ENCODE data around the gene NOTCH1.

The NOTCH1 gene

DNA sequence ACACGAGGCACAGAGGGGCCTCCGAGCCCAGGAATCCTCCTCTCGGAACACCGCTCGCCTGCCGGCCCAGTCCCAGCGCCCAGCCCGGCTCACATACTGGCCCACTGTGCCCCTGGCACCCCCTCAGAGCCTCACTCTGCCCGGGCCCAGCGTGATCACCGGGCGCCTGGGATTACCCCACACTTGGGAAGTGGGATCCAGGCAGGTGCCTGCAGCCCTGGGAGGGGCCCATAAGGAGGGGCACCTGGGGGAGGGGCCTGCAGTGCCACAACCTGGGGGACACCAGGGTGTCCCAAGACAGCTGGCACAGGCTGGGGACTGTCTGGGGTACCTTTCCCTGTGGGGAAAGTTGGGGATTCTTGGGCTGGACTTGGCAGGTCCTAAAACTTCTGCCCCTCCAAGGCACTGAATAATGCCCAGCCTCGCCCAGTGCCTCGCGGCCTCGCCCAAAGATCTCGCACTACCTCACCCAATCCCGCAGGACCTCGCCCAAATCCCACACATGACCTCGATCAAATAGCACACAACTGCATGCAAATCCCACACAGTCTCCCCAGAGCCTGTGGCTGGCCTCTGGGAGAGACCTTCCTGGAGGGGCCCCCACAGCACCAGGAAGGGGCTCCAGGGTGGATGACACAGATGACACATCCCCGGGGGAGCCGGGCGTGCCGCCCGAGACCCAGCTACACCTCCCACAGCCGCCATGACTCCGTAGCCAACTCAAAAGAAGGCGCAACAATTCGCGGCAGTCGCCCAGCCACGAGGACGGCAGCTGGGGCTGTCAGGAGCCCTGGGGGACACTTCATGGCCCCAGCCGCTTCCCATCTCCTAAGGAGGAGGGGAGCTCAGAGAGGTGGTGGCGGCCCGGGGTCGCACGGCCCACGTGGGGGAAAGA is 13.7 kb downstream of the NOTCH1 start:
- no peaks in the 10 kb centered on the region for H4K20me1 ChIP-seq (ENCODE audit: low read depth, low read length)
- H3K9ac ChIP-seq (ENCODE audit: low read length) = no peak overlapping the region
- no peak overlapping the region for H3K27ac ChIP-seq (ENCODE audit: low read depth, low read length)
- no peaks in the 10 kb centered on the region for H3K9me2 ChIP-seq (replicated peaks; ENCODE audit: insufficient read depth, low read length)
- H3K27me3 ChIP-seq (ENCODE audit: low read length) = no peaks in the 10 kb centered on the region
- no peaks in the 10 kb centered on the region for H3F3A ChIP-seq (ENCODE audit: insufficient read depth)
- H2AFZ ChIP-seq (ENCODE audit: low read depth, low read length, severe bottlenecking) = no peak overlapping the region
- no peaks in the 10 kb centered on the region for H3K79me2 ChIP-seq (ENCODE audit: insufficient read depth, low read length)
- H3K4me2 ChIP-seq (ENCODE audit: low read depth, low read length, poor library complexity, severe bottlenecking) = no peak overlapping the region
- H3K36me3 ChIP-seq (ENCODE audit: low read length) = no peaks in the 10 kb centered on the region
- no peaks in the 10 kb centered on the region for H3K9me3 ChIP-seq (ENCODE audit: insufficient read depth, low read length)
- TF ChIP-seq, protein P1, sequence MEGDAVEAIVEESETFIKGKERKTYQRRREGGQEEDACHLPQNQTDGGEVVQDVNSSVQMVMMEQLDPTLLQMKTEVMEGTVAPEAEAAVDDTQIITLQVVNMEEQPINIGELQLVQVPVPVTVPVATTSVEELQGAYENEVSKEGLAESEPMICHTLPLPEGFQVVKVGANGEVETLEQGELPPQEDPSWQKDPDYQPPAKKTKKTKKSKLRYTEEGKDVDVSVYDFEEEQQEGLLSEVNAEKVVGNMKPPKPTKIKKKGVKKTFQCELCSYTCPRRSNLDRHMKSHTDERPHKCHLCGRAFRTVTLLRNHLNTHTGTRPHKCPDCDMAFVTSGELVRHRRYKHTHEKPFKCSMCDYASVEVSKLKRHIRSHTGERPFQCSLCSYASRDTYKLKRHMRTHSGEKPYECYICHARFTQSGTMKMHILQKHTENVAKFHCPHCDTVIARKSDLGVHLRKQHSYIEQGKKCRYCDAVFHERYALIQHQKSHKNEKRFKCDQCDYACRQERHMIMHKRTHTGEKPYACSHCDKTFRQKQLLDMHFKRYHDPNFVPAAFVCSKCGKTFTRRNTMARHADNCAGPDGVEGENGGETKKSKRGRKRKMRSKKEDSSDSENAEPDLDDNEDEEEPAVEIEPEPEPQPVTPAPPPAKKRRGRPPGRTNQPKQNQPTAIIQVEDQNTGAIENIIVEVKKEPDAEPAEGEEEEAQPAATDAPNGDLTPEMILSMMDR (IDR thresholded peaks at IDR 0.05; ENCODE audit: insufficient read depth, low read length, poor library complexity, severe bottlenecking) = no peak
- TF ChIP-seq EZH2phosphoT487 (conservative IDR thresholded peaks at IDR 0.05; ENCODE audit: low read length) = no peak
- no peak overlapping the region for H3K4me3 ChIP-seq (ENCODE audit: insufficient read depth, low read length, poor library complexity, severe bottlenecking)

- Histone ChIP-seq H4K20me1 (ENCODE audit: low read depth, low read length) (no peaks in the 10 kb centered on the region), H3K27me3 (ENCODE audit: low read length) (no peaks in the 10 kb centered on the region), H3K9me2 (replicated peaks; ENCODE audit: insufficient read depth, low read length) (no peaks in the 10 kb centered on the region), H3K27ac (ENCODE audit: low read depth, low read length) (no peak overlapping the region), H3K9ac (ENCODE audit: low read length) (no peak overlapping the region), H3K79me2 (ENCODE audit: insufficient read depth, low read length) (no peaks in the 10 kb centered on the region), H3K4me2 (ENCODE audit: low read depth, low read length, poor library complexity, severe bottlenecking) (no peak overlapping the region), H3K4me3 (ENCODE audit: insufficient read depth, low read length, poor library complexity, severe bottlenecking) (no peak overlapping the region), H3F3A (ENCODE audit: insufficient read depth) (no peaks in the 10 kb centered on the region), H3K36me3 (ENCODE audit: low read length) (no peaks in the 10 kb centered on the region), H2AFZ (ENCODE audit: low read depth, low read length, severe bottlenecking) (no peak overlapping the region), H3K9me3 (ENCODE audit: insufficient read depth, low read length) (no peaks in the 10 kb centered on the region)
- TF ChIP-seq, protein P1 (IDR thresholded peaks at IDR 0.05; ENCODE audit: insufficient read depth, low read length, poor library complexity, severe bottlenecking) = no peak
- no peak for TF ChIP-seq EZH2phosphoT487 (conservative IDR thresholded peaks at IDR 0.05; ENCODE audit: low read length)
Observed at GRCh38 chr9:136531186-136531903, 14.5 kb downstream of the NOTCH1 start.

- Histone ChIP-seq H3K36me3 (ENCODE audit: low read length) (no peaks in the 10 kb centered on the region), H3K9me2 (replicated peaks; ENCODE audit: insufficient read depth, low read length) (no peaks in the 10 kb centered on the region), H3K4me3 (ENCODE audit: insufficient read depth, low read length, poor library complexity, severe bottlenecking) (no peak overlapping the region), H3K79me2 (ENCODE audit: insufficient read depth, low read length) (no peaks in the 10 kb centered on the region), H3K4me2 (ENCODE audit: low read depth, low read length, poor library complexity, severe bottlenecking) (no peak overlapping the region), H3F3A (ENCODE audit: insufficient read depth) (no peaks in the 10 kb centered on the region), H3K9ac (ENCODE audit: low read length) (no peak overlapping the region), H3K27ac (ENCODE audit: low read depth, low read length) (no peak overlapping the region), H2AFZ (ENCODE audit: low read depth, low read length, severe bottlenecking) (no peak overlapping the region), H4K20me1 (ENCODE audit: low read depth, low read length) (no peaks in the 10 kb centered on the region), H3K9me3 (ENCODE audit: insufficient read depth, low read length) (no peaks in the 10 kb centered on the region), H3K27me3 (ENCODE audit: low read length) (no peaks in the 10 kb centered on the region)
- TF ChIP-seq, protein P1 (IDR thresholded peaks at IDR 0.05; ENCODE audit: insufficient read depth, low read length, poor library complexity, severe bottlenecking) = no peak
- no peak for TF ChIP-seq EZH2phosphoT487 (conservative IDR thresholded peaks at IDR 0.05; ENCODE audit: low read length)
Observed at GRCh38 chr9:136530461-136531089, 15.3 kb downstream of the NOTCH1 start.
